GM18861 (cell line): ENCODE data around the gene CEACAM8.
"Not testable (repeated sequence)": the region's sequence is repeated elsewhere in the genome, so short reads cannot be mapped to it uniquely, and the experiment has no call there.

Experiments used
- ATAC-seq: cut with Tn5 transposase; IDR thresholded peaks from one replicate; pipeline ENCODE4 v1.9.1; 2021; ENCODE audit not compliant: unreplicated experiment

The CEACAM8 gene

DNA sequence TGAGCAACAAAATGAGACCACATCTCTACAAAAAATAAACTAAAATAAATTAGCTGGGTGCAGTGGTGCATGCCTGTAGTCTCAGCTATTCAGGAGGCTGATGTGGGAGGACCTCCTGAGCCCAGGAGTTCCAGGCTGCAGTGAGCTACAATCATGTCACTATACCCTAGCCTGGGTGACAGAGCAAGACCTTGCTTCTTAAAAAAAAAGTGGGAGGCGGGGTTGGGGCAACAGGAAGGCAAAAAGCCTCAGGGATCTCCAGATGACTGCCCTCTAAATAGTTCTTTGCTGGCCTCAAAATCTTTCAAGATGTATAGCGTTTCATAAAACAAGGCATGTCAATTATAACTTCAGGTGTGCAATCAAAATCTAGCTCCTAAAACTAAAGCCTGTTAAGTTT lies 18.5 kb downstream of the CEACAM8 start:
- no peak for ATAC-seq

GRCh38 chr19:42573642-42574041 lies 21.1 kb downstream of the CEACAM8 start:
- ATAC-seq, result no peak

- no peak for ATAC-seq
These were observed 23.6 kb downstream of the CEACAM8 start for GRCh38 chr19:42571116-42571515.

DNA sequence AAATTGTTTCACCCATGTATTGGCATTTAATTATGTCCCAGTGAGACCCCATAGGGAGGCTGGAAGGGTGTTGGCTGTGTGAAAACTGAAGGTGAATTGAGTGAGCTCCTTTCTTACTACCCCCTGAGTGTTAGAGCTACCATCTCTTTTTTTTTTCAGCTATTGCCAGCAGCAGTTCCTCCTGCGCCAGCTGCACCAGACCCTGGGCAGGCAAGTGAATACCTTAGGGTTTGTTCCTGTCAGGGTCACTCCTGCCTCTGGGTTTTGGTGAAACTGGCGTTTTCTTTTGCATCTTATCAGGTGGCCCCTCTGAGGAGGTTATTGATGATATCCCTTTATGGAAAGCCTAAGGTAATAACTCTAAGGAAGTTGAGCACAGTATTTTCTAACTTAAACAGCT lies 25.5 kb downstream of the CEACAM8 start:
- no peak for ATAC-seq

DNA sequence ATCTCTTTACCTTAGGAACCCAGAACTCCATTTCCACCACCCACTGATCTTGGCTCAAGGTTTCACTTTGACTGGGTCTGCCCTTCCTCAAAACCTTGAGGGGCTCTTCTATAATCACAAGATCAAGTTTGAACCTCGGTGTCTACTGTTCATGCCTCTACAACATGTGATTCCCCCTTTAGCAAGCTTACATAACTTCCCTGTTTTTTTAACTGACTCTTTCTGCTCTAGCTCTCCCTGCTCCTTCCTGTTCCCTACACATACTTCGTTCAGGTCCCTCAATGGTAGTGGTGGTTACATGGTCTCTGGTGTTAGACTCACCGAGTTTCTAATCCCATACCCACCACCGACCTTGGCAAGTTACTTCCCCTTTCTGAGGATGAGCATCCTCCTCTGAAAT lies 26.7 kb downstream of the CEACAM8 start:
- ATAC-seq, result no peak

GRCh38 chr19:42567567-42567966 lies 27.2 kb downstream of the CEACAM8 start:
- no peak for ATAC-seq

GRCh38 chr19:42563352-42564210 lies 31.1 kb downstream of the CEACAM8 start:
- no peak for ATAC-seq

GRCh38 chr19:42561512-42561911 lies 33.2 kb downstream of the CEACAM8 start:
- no peak for ATAC-seq

DNA sequence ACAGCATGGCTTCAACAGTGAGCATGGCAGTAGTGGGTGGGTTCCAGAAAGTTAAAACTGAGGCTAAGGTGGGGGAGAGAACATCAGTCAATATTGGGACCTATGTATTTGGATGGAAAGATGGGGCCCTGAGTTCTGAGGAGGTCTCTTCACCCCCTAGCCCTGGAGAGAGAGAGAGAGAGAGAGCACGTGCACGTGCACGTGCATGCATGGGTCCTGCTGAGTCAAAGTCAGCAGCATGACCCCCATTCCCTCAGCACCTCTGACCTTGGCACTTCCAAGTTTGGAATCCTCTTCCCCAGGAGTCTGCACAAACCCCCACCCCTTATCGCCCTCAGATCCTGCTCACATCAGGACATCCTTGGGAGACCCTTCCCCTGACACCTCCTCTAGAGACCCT lies 34.0 kb downstream of the CEACAM8 start:
- ATAC-seq, result no peak

GRCh38 chr19:42558450-42559150 lies 36.1 kb downstream of the CEACAM8 start:
- no peak for ATAC-seq

GRCh38 chr19:42557386-42557871 lies 37.3 kb downstream of the CEACAM8 start:
- ATAC-seq, result not testable (repeated sequence)

DNA sequence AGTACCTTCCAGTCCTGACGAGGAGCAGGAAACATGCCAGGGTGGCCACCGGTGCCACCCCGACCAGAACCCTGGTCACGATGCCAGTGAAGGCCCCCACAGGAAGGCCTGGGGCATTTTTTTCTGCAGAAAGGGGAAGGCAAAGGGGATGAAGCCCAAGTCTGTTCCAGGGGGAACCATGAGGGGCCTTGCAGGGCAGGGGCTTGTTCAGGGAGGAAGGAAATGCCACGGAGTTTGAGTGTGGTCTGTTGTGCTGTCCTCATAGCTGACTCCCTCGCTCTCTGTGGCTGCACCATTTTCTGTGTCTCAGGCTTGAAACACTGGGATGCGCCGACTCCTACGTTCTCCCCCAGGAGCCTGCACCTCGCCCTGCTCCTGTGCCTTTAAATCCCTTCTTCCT lies 38.9 kb downstream of the CEACAM8 start:
- ATAC-seq, result no peak

DNA sequence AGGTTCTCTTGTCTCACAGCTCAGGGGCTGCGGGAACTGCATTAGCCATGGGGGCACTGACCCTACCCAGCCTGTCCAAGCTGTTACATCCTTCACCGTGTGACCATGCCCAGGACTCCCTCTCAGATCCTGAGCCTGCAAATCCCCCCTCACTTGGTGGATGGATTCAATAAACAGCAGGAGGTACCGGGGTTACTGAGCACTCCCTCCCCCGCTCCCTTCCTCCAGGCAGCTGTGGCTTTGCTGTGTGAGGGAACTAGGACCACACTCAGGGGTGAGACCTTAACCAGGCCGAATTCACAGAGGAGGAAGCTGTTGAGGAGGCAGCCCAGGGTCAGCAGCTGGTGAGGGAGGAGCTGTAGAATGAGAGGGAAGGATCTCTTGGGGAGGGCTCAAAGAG lies 39.4 kb downstream of the CEACAM8 start:
- no peak for ATAC-seq

DNA sequence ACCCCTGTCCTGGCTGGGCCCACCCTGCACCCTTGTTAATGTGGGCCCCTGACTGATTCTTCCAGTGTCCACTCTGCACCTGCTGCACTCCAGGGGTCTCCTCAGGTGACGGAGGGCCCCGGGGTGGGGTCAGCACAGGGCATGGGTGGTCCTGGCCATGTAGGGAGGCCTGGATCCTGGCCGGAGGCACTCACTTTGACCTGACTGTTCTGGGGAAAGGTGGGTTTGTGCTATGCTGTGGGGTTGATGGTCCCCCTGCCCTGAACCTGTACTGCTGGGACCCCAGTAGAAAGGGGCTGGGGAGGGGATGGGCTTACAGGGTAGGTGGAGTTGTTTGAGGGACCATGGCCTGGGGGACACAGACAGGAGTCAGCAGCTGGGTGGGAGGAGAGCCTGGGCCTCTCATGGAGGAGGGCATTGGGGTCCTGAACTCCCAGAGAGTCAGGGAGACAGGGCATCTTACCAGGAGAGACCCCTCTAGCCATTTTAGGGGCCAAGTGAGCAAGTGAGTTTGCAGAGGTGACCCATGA lies 40.6 kb downstream of the CEACAM8 start:
- ATAC-seq, result no peak

DNA sequence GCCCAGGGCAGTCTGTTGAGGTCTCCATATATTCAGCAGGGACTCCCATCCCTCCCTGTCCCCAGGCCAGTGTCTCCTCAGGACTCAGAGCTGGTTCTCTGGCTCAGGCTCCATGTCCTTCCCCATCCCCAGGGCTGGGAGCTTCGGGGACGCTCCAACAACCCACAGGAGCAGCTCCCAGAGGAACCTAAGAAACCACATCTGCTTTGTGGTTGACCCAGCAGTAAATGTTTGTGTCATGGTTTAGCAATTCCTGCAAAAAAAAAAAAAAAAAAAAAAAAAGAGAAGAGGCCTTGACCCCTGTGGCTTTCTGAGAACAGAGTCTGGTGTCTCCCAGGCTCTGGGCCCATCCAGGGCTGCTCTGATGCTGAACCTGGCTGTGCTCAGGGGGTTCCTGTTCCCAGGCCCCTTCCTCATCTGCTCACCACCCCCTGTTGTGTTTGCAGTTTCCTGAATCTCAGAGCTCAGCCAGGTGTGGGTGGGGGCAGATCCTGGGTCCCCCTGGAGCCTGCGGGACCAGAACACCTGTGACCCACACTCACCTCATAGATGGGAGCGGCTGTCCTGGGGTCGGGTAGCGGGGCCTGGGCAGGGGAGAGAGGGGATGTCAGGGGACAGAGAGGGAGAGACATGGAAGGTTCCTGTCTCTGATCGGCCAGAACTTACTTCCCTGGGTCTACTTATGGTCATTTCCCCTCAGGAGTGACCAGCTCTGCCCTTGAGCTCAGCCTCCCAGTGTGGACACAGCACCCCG lies 41.3 kb downstream of the CEACAM8 start:
- ATAC-seq, result no peak

GRCh38 chr19:42552086-42553065 lies 42.3 kb downstream of the CEACAM8 start:
- no peak for ATAC-seq

DNA sequence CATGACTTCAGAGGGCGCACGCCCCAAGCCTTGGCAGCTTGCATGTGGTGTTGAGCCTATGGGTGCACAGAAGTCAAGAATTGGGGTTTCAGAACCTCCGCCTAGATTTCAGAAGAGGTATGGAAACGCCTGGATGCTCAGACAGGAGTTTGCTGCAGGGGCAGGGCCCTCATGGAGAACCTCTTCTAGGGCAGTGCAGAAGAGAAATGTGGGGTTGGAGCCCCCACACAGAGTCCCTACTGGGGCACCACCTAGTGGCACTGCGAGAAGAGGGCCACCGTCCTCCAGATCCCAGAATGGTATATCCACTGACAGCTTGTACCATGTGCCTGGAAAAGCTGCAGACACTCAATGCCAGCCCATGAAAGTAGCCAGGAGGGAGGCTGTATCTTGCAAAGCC lies 44.2 kb downstream of the CEACAM8 start:
- not testable (repeated sequence) for ATAC-seq

- ATAC-seq, result not testable (repeated sequence)
These were observed 45.7 kb downstream of the CEACAM8 start for GRCh38 chr19:42549067-42549466.

- ATAC-seq, result no peak
These were observed 46.2 kb downstream of the CEACAM8 start for GRCh38 chr19:42548552-42548951.

GRCh38 chr19:42547929-42548328 lies 46.8 kb downstream of the CEACAM8 start:
- no peak for ATAC-seq
